CD4-positive, alpha-beta T cell treated with Interleukin-6 at 100 ng/mL for 8 hours (primary cell): Measurements from ENCODE around the gene GPAM.
"Not testable (repeated sequence)": the region's sequence is repeated elsewhere in the genome, so short reads cannot be mapped to it uniquely, and the experiment has no call there.

Source experiments
- DNase-seq: peaks from one replicate; pipeline ENCODE4 v3.0.0-alpha.2; 2020; ENCODE audit warnings: mixed read lengths, low spot score

The GPAM gene

DNA sequence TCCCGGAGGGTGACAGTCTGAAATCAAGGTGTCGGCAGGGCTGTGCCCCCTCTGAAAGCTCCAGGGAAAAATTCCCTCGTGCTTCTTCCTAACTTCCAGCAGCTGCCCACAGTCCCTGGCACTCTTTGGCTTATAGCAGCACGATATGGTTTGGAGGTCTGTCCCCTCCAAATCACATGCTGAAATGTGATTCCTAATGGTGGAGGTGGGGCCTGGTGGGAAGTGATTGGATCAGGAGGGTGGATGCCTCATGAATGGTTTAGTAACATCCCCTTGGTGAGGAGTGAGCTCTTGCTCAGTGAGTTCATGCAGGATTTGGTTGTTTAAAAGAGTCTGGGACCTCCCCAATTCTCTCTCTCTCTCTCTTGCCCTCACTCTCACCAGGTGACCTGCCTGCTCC is 51.1 kb downstream of the GPAM start:
- DNase-seq: no peak

- no peak for DNase-seq
These were observed 51.6 kb downstream of the GPAM start for GRCh38 chr10:112131996-112132395.

DNA sequence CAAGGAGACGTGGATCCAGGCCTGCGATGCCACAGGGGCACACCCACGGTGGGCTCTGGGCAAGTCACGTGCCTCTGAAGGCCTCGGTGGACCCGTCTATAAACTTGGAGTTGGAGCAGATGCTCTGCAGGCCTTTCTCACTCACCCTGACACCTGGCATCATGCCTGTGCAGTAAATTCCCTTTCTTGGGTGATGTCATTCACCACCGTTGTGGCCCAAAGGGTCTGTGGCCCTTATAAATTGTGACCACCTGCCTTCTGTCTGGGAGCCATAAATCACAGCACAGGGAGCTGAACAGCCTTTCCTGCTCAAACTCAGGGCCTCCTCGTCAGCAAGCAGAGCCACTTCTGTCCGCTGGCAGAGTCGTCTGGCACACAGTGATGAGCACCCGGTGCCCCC is 52.2 kb downstream of the GPAM start:
- no peak for DNase-seq

GRCh38 chr10:112126901-112127300 is 56.7 kb downstream of the GPAM start:
- DNase-seq: no peak

GRCh38 chr10:112126172-112126571 is 57.4 kb downstream of the GPAM start:
- DNase-seq: no peak

GRCh38 chr10:112124866-112125265 is 58.7 kb downstream of the GPAM start:
- no peak for DNase-seq

DNA sequence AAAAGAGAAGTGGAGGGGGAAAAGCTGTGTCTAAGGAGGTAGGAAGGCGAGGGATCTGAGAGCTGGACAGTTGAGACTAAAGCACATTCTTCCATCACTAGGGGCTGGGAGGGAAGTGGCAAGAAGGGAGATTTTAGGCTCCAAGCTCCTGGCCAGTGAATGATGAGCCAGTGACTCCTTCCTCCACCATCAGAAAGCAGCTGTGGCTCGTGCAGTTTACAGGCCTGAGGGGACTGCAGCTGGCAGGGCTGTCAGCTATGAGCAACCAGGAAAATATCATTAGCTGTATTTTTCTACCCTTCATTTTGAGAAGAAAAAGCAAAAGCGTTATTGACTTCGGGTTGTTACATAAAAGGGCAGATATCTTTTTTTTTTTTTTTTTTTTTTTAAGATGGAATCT is 60.7 kb downstream of the GPAM start:
- no peak for DNase-seq

GRCh38 chr10:112120491-112120890 is 63.1 kb downstream of the GPAM start:
- no peak for DNase-seq

- DNase-seq: peak; percentile 22
These were observed 67.7 kb downstream of the GPAM start for GRCh38 chr10:112115781-112116385.

- DNase-seq: not testable (repeated sequence)
These were observed 73.8 kb downstream of the GPAM start for GRCh38 chr10:112109779-112110178.
